Astrocyte of the cerebellum (primary cell): Measurements from ENCODE around the gene FOXN3.
A peak's percentile ranks its signal among the peaks of the same experiment; 100 is the strongest.

Source experiments
- DNase-seq: peaks from one replicate; pipeline ENCODE4 v3.0.0-alpha.2; 2011; ENCODE audit warnings: low read depth
- H3K4me3 ChIP-seq: 2 replicates; pipeline ENCODE4 v1.5.1; 2011; ENCODE audit warnings: mild to moderate bottlenecking, low read depth, low read length, moderate library complexity
- CTCF ChIP-seq: IDR thresholded peaks from 2 replicates; pipeline ENCODE4 v1.5.1; 2012; ENCODE audit warnings: low read length, low read depth, moderate library complexity, mild to moderate bottlenecking; ENCODE audit errors: missing control alignments
- in situ Hi-C: cut with HindIII; loops from 2 replicates; pipeline ENCODE4 v1.10.0; 2017; ENCODE audit warnings: low sequenced_read_pairs

FOXN3 gene

GRCh38 chr14:89241257-89241656 lies 175.8 kb downstream of the FOXN3 start:
- no peak for TF ChIP-seq CTCF
- DNase-seq, result no peak
- in situ Hi-C loops, result no loop called here
- H3K4me3 ChIP-seq, result no peak overlapping the region

GRCh38 chr14:89240414-89240813 lies 176.6 kb downstream of the FOXN3 start:
- TF ChIP-seq CTCF, result no peak
- no peak overlapping the region for H3K4me3 ChIP-seq
- no peak for DNase-seq
- in situ Hi-C loops, result no loop called here

GRCh38 chr14:89239023-89239422 lies 178.0 kb downstream of the FOXN3 start:
- TF ChIP-seq CTCF, result no peak
- in situ Hi-C loops, result no loop called here
- H3K4me3 ChIP-seq, result no peak overlapping the region
- no peak for DNase-seq

GRCh38 chr14:89237921-89238529 lies 179.0 kb downstream of the FOXN3 start:
- peak; percentile 50 for TF ChIP-seq CTCF
- no peak overlapping the region for H3K4me3 ChIP-seq
- in situ Hi-C loops, result no loop called here
- no peak for DNase-seq

GRCh38 chr14:89236851-89237250 lies 180.2 kb downstream of the FOXN3 start:
- no peak for TF ChIP-seq CTCF
- in situ Hi-C loops, result no loop called here
- no peak overlapping the region for H3K4me3 ChIP-seq
- DNase-seq, result no peak

- no peak for TF ChIP-seq CTCF
- no peak overlapping the region for H3K4me3 ChIP-seq
- in situ Hi-C loops, result no loop called here
- no peak for DNase-seq
Observed at GRCh38 chr14:89233184-89233583, 183.8 kb downstream of the FOXN3 start.
